GM12878 (cell line): ENCODE data around the gene ZNF684.

Source experiments
- BCL11A ChIP-seq: IDR thresholded peaks from 2 replicates; pipeline ENCODE4 v1.6.1; 2011; ENCODE audit warnings: low read depth, low read length
- CEBPB ChIP-seq, 2 experiments: fragments of 150-350 bp in 1 of 2; IDR thresholded peaks; 2 replicates each; pipeline ENCODE4 v1.6.1; 2012 to 2014; ENCODE audit warnings: low read depth in 2 of 2, low read length in 2 of 2, borderline replicate concordance in 1 of 2, inconsistent platforms in 1 of 2
- EP300 ChIP-seq, 2 experiments: fragments of 150-350 bp in 1 of 2; IDR thresholded peaks; 2 replicates each; pipeline ENCODE4 v1.6.1; 2011 to 2012; ENCODE audit warnings: low read depth in 2 of 2, low read length in 2 of 2, borderline replicate concordance in 1 of 2, improper control_type of control experiment in 1 of 2, inconsistent platforms in 1 of 2; ENCODE audit not compliant: control insufficient read depth in 1 of 2
- ETV6 ChIP-seq, 2 experiments: fragments of 450-650 bp in 1 of 2; IDR thresholded peaks in 1 of 2; conservative IDR thresholded peaks in 1 of 2; 2 replicates each; pipeline ENCODE4 v1.6.1; 2014; ENCODE audit warnings: antibody characterized with exemption in 1 of 2, borderline replicate concordance in 1 of 2, low read depth in 1 of 2, mild to moderate bottlenecking in 1 of 2, moderate library complexity in 1 of 2
- EZH2 ChIP-seq: IDR thresholded peaks from 2 replicates; pipeline ENCODE4 v1.6.1; 2012; ENCODE audit warnings: low read depth, mild to moderate bottlenecking, control low read depth, inconsistent platforms, low read length, borderline replicate concordance; ENCODE audit not compliant: control insufficient read depth
- HDAC2 ChIP-seq: fragments of 200-600 bp; sonication (generic); IDR thresholded peaks from 2 replicates; pipeline ENCODE4 v1.6.1; 2017

- TF ChIP-seq BCL11A (no peak), HDAC2 (no peak), CEBPB (IDR thresholded peaks at IDR 0.05; ENCODE audit: borderline replicate concordance in 1 of 2, low read depth in 2 of 2, low read length in 2 of 2) (no peak), EZH2 (no peak), ETV6 (conservative IDR thresholded peaks at IDR 0.05 in 1 of 2, IDR thresholded peaks at IDR 0.05 in 1 of 2; ENCODE audit: borderline replicate concordance in 1 of 2, low read depth in 1 of 2) (no peak), EP300 (IDR thresholded peaks at IDR 0.05; ENCODE audit: borderline replicate concordance in 1 of 2, control insufficient read depth in 1 of 2, low read depth in 2 of 2, low read length in 2 of 2) (no peak)
Observed at GRCh38 chr1:40534589-40534988, 3.2 kb downstream of the ZNF684 start.
